Raji (cell line): ENCODE measurements around the gene GNAI2.

Experiments
- POLR2A ChIP-seq: IDR thresholded peaks from 2 replicates; pipeline ENCODE4 v1.6.1; 2011; ENCODE audit warnings: low read depth, low read length, control low read depth; ENCODE audit not compliant: insufficient read depth

GNAI2 gene

GRCh38 chr3:50213373-50213772 lies 22.6 kb upstream of the GNAI2 start:
- no peak for TF ChIP-seq POLR2A

- no peak for TF ChIP-seq POLR2A
Measured at GRCh38 chr3:50214824-50215223, 21.2 kb upstream of the GNAI2 start.

- no peak for TF ChIP-seq POLR2A
Measured at GRCh38 chr3:50215529-50215928, 20.5 kb upstream of the GNAI2 start.

- TF ChIP-seq POLR2A: no peak
Measured at GRCh38 chr3:50217681-50218080, 18.3 kb upstream of the GNAI2 start.

- TF ChIP-seq POLR2A: no peak
Measured at GRCh38 chr3:50218448-50218847, 17.6 kb upstream of the GNAI2 start.

GRCh38 chr3:50219285-50219684 lies 16.7 kb upstream of the GNAI2 start:
- TF ChIP-seq POLR2A: no peak

- no peak for TF ChIP-seq POLR2A
Measured at GRCh38 chr3:50220109-50220508, 15.9 kb upstream of the GNAI2 start.

- no peak for TF ChIP-seq POLR2A
Measured at GRCh38 chr3:50221051-50221410, 15.0 kb upstream of the GNAI2 start.

- no peak for TF ChIP-seq POLR2A
Measured at GRCh38 chr3:50221411-50222168, 14.4 kb upstream of the GNAI2 start.

- no peak for TF ChIP-seq POLR2A
Measured at GRCh38 chr3:50222169-50222528, 13.9 kb upstream of the GNAI2 start.

GRCh38 chr3:50224639-50225038 lies 11.4 kb upstream of the GNAI2 start:
- no peak for TF ChIP-seq POLR2A

- TF ChIP-seq POLR2A: no peak
Measured at GRCh38 chr3:50226888-50227389, 9.1 kb upstream of the GNAI2 start.

GRCh38 chr3:50227390-50228183 lies 8.4 kb upstream of the GNAI2 start:
- TF ChIP-seq POLR2A: peak; percentile 80

- no peak for TF ChIP-seq POLR2A
Measured at GRCh38 chr3:50229490-50229889, 6.5 kb upstream of the GNAI2 start.

GRCh38 chr3:50230104-50230793 lies 5.8 kb upstream of the GNAI2 start:
- TF ChIP-seq POLR2A: no peak

GRCh38 chr3:50230794-50231125 lies 5.2 kb upstream of the GNAI2 start:
- TF ChIP-seq POLR2A: no peak

- TF ChIP-seq POLR2A: no peak
Measured at GRCh38 chr3:50231581-50231980, 4.4 kb upstream of the GNAI2 start.

GRCh38 chr3:50232303-50232702 lies 3.7 kb upstream of the GNAI2 start:
- no peak for TF ChIP-seq POLR2A
